Neural progenitor cell (in vitro differentiated cells): Measurements from ENCODE around the gene GOLGA8F. TPM values are rescaled to one million over a fixed set of nuclear protein-coding genes. Genes with fewer than 3 reads are reported as not detected.

Experiments used
- microRNA-seq: library from miRNA; unstranded; fragments of <30 nt; microRNA quantifications from one replicate; pipeline ENCODE4, GENCODE V29; 2016
- small RNA-seq: library from RNA; depleted of rRNA; stranded (forward); fragments of <200 nt; gene quantifications from one replicate; pipeline ENCODE3, GENCODE V24; 2015
- total RNA-seq: library from RNA; depleted of rRNA; stranded (reverse); fragments of >200 nt; gene quantifications from 2 replicates; pipeline ENCODE4 v1.2.3, GENCODE V29; 2015; ENCODE audit warnings: low replicate concordance

Gene GOLGA8F
- total RNA-seq, 1 donor from 2014 or later = not detected

Small RNA genes within 50 kb of the gene (microRNA-seq; reads per million reads assigned to microRNA genes)
- not detected for gene MIR4509-2

Small RNA genes within 50 kb of the gene (small RNA-seq; reads per million reads assigned to genes)
- gene AC091304.5 (not detected), gene AC091304.6 (not detected), gene AC091304.9 (not detected), gene MIR4509-2 (not detected), gene RN7SL238P (not detected)

Other genes starting within 250 kb of the GOLGA8F start
- 15.3 and 28.1 TPM in 2 replicates for gene HERC2, start 56.5 kb upstream of the GOLGA8F start, total RNA-seq
- gene GOLGA6L24, start 20.6 kb upstream of the GOLGA8F start, total RNA-seq = not detected in 2 replicates
- gene GOLGA8G, start 154.3 kb downstream of the GOLGA8F start, total RNA-seq = 0.04 TPM in 1 of 2 replicates, not detected in the other
- not detected in 2 replicates for gene GOLGA6L25, start 174.9 kb downstream of the GOLGA8F start, total RNA-seq